Measurements from ENCODE around the gene SLC39A11. TPM values are rescaled to one million over a fixed set of nuclear protein-coding genes. Genes with fewer than 3 reads are reported as not detected.

Gene SLC39A11
- total and polyA plus RNA-seq, 3 donors from 2014 or later = 11.4 to 18.6 (median 18.0) TPM

DNA sequence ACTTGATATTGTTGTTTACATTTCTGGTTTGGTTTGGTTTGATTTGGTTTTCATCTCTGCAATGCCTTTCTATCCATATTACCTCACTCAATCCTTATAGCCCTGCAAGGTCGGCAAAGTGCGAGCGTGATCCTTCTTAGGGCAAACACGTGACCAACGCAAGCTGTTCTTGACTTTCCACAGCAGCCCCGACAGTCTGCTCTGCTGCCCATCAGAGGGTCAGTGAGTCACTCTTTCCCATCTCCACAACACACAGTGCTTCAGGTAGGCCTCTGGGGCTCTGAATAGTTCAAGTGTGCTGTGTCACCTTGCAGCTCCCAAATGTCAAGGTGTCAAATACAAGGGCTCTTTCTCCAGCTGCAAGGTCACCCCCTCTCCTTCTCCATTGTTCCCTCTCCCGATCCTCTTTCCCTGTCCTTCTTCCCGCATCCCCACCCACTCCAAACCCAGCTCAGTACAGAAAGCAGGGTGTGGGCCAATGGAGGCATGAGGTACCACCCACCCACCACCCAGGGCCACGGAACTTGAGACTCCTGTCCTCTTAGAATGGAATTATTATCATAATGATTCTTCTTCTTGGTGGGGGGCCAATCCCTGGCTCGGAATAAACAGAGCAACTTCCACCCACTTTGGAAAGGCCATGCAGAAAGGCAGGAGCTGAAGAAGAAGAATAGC, 139.7 kb downstream of the SLC39A11 start:
- TF ChIP-seq, protein P1, sequence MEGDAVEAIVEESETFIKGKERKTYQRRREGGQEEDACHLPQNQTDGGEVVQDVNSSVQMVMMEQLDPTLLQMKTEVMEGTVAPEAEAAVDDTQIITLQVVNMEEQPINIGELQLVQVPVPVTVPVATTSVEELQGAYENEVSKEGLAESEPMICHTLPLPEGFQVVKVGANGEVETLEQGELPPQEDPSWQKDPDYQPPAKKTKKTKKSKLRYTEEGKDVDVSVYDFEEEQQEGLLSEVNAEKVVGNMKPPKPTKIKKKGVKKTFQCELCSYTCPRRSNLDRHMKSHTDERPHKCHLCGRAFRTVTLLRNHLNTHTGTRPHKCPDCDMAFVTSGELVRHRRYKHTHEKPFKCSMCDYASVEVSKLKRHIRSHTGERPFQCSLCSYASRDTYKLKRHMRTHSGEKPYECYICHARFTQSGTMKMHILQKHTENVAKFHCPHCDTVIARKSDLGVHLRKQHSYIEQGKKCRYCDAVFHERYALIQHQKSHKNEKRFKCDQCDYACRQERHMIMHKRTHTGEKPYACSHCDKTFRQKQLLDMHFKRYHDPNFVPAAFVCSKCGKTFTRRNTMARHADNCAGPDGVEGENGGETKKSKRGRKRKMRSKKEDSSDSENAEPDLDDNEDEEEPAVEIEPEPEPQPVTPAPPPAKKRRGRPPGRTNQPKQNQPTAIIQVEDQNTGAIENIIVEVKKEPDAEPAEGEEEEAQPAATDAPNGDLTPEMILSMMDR (IDR thresholded peaks at IDR 0.05) = no peak
- no peak for TF ChIP-seq POLR2A (IDR thresholded peaks at IDR 0.05)
- Histone ChIP-seq H3K36me3 (ENCODE audit: low read depth, missing control alignments) (no peaks in the 10 kb centered on the region), H3K27ac (no peak overlapping the region), H3K9me3 (no peaks in the 10 kb centered on the region), H3K4me1 (no peaks in the 10 kb centered on the region), H3K4me3 (no peak overlapping the region), H3K27me3 (no peaks in the 10 kb centered on the region)
- intact Hi-C loops (cut with DNase I; ENCODE audit: low total_unique reads) = no loop called here
- WGBS, 2 donors = 85 to 90% methylated on average over 10 of the region's 10 CpGs
- DNase-seq = no peak

DNA sequence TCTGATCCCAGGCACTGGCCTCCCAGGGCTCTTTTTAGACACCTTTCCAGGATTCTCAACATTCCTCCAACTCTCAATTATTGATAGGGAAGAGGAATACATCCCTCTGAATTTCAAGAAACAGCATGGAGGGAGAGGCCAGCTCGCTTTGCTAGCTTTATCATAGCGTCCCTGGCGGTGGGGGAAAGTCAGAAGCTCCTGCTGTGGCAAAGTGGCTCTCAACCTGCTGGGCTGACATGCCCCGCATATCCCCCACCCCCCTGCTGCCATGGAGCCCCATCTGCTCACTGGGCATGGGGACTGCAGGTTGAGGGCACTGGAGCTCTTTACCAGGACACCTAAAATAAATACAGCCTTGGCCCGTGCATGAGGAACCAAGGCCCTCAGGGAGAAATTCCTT, 140.3 kb downstream of the SLC39A11 start:
- no peak overlapping the region for H3K27ac ChIP-seq
- TF ChIP-seq, protein P1 (IDR thresholded peaks at IDR 0.05) = no peak
- no peak for TF ChIP-seq POLR2A (IDR thresholded peaks at IDR 0.05)
- H3K9me3 ChIP-seq = no peaks in the 10 kb centered on the region
- WGBS, 2 donors = 56 to 94% methylated on average over 5 of the region's 5 CpGs
- intact Hi-C loops (cut with DNase I; ENCODE audit: low total_unique reads) = no loop called here
- H3K36me3 ChIP-seq (ENCODE audit: low read depth, missing control alignments) = no peaks in the 10 kb centered on the region
- DNase-seq = peak; percentile 15
- no peak overlapping the region for H3K4me3 ChIP-seq
- no peaks in the 10 kb centered on the region for H3K27me3 ChIP-seq
- no peaks in the 10 kb centered on the region for H3K4me1 ChIP-seq

DNA sequence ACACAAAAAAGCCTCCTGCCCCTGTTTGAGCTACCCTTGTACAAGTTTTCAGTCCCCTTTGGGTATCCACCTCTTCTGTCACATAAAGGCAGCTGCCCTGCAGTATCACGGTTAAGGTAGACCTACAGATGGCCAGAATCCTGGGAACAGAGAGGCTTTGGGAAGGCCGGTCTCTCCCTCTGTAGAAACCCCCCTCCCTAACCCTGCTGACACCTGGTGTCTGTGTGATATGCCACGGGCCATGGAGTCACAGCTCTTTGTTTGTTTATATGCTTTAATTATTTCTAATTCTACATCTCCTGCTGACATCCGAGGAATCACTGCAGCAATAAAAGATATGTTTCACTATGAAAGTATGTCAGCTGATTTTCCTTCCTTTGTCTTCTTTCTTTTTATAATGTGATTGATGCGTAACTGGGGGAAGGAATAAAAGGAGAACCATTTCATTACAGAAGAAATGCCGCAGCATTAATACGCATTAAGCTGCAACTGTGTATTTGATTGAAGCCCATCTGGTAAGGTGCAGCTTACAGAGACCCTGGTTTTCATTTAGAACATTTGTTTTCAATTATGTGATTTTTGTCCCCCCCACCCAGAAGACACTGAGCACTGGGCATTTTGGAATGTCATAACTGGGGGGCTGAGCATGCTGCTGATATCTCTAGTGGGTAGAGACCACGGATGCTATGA, 142.1 kb downstream of the SLC39A11 start:
- no peaks in the 10 kb centered on the region for H3K9me3 ChIP-seq
- intact Hi-C loops (cut with DNase I; ENCODE audit: low total_unique reads) = no loop called here
- TF ChIP-seq, protein P1 (IDR thresholded peaks at IDR 0.05) = no peak
- TF ChIP-seq POLR2A (IDR thresholded peaks at IDR 0.05) = no peak
- WGBS, 2 donors = 80 to 81% methylated on average over 8 of the region's 8 CpGs
- no peak for DNase-seq
- no peaks in the 10 kb centered on the region for H3K27me3 ChIP-seq
- no peaks in the 10 kb centered on the region for H3K36me3 ChIP-seq (ENCODE audit: low read depth, missing control alignments)
- no peaks in the 10 kb centered on the region for H3K4me1 ChIP-seq
- H3K27ac ChIP-seq = no peak overlapping the region
- no peak overlapping the region for H3K4me3 ChIP-seq

DNA sequence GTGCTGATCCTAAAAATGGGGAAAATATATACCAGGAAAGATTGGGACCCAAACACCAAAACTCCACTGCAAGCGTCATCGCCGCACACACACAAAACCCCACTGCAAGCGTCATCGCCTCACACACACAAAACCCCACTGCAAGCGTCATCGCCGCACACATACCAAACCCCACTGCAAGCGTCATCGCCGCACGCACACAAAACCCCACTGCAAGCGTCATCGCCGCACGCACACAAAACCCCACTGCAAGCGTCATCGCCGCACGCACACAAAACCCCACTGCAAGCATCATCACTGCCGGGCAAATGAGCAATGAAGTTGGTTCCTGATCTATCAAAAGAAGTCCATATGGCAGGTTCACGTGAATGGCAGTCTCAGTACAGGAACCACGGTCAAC, 144.4 kb downstream of the SLC39A11 start:
- H3K9me3 ChIP-seq = no peaks in the 10 kb centered on the region
- WGBS, 2 donors = 70 to 89% methylated on average over 23 of the region's 23 CpGs
- H3K36me3 ChIP-seq (ENCODE audit: low read depth, missing control alignments) = no peaks in the 10 kb centered on the region
- TF ChIP-seq POLR2A (IDR thresholded peaks at IDR 0.05) = no peak
- TF ChIP-seq, protein P1 (IDR thresholded peaks at IDR 0.05) = no peak
- intact Hi-C loops (cut with DNase I; ENCODE audit: low total_unique reads) = no loop called here
- no peaks in the 10 kb centered on the region for H3K27me3 ChIP-seq
- H3K4me1 ChIP-seq = no peaks in the 10 kb centered on the region
- H3K27ac ChIP-seq = no peak overlapping the region
- DNase-seq = no peak
- H3K4me3 ChIP-seq = no peak overlapping the region

All from testis (tissue), 3 donors.